Fibroblast of peridontal ligament (primary cell): Measurements from ENCODE around the gene SLC44A5.
"Not testable (repeated sequence)": the region's sequence is repeated elsewhere in the genome, so short reads cannot be mapped to it uniquely, and the experiment has no call there.

Experiments
- DNase-seq: peaks from one replicate; pipeline ENCODE4 v3.0.0-alpha.2; 2010; ENCODE audit errors: extremely low read depth

SLC44A5 gene

DNA sequence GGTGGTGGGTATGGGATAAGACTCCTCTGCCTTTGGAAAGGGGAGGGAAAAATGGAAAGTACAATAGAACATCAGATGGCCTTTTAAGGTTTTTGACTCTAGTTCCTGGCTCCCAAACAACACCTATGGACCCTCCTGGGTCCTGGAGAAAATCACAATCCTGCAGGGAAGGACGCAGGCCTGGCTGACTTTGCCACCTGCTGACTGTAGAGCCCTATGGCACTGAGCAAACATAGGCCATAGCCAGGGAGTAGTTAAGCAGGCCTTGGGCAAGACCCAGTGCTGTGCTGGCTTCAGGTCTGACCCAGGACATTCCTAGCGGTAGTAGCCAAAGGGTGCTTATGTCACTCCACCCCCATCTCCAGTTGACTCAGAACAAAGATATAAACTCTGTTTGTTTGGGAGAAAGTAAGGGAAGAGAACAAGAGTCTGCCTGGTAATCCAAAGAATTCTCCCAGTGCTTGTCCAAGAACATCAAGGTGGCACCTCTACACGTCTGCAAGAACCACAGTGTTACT, 149.0 kb downstream of the SLC44A5 start:
- DNase-seq, result no peak

DNA sequence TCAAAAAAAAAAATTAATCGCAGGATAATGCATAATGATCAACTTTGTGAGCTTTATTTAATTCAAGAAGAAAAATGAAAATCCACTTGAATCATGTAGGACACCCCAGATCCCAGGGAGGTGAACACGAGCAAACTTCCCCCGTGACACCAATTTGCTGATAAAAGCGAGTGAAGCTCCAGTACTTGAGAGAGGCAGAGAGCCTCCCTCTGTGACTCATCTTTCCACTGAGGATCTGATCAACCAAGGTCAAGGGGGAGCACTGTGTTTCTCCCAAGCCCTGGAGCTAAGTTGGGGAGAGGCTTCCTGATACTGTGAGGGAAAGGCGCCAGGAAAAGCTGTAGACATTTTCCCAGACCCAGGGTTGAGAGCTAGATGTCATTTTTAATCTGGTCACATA, 160.9 kb downstream of the SLC44A5 start:
- DNase-seq, result no peak

DNA sequence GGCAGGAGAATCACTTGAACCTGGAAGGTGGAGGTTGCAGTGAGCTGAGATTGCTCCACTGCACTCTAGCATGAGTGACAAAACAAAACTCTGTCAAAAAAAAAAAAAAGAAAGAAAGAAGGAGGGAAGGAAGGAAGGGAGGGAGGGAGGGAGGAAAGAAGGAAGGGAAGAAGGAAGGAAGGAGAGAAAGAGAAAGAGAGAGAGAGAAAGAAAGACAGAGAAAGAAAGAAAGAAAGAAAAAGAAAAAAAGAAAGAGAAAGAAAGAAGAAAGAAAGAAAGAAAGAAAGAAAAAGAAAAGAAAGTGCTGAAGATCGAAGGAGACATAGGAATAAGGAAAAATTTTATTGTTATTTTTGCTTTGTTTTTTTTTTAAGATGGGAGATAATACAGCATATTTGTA, 166.7 kb downstream of the SLC44A5 start:
- DNase-seq, result no peak

DNA sequence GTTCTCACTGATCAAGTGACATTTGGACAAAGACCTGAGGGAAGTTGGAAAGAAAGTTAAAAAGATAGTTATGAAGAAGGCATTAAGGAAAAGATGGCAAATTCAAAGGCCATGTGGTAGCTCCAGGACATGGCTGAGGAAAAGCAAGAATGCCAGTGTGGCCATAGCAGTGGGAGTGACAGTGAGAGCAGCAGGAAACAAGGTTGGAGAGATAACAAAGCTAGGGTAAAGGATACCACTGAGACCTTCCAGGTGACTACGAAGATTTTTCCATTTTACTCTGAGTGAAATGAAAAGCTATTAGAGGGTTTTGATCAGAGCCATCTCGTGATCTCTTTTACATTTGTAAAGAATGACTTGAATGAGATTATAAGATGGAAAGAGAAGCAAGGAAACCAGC, 170.6 kb downstream of the SLC44A5 start:
- no peak for DNase-seq

DNA sequence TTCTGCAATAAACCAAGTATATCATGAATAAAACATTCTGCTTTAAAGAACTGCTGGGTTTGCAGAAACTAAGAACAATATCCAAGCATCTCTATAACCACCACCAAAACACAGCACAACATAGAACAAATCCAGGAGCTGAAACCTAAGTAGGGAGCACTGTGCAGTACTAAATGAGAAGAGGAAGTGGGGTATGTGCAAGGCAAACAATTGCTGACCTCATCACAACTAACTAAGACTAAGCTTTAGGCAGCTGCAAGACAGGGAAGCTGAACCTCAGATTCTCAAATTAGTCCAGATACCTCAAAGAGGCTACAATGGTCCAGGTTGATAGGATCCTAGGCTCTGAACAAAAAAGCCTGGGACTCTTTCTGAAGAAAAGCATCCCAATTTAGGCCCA, 172.6 kb downstream of the SLC44A5 start:
- DNase-seq, result no peak

DNA sequence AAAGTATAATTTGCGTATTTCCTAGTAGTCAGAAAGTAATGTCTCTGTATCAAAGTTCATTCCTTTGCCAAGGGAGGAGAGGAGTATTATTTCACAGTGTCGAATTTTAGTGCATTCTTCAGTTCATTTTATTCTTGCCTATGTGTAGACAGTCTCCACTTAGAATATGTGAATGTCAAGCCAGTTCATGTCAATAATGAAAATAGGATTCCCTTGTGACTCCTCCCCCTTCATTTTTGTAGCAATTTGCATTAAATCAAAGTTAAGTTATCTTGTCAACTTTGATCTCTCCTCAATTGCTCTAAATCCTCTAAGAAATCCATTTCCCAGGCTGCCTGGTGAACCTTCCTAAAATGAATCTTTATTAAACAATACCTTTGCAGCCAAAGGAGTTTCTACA, 179.1 kb downstream of the SLC44A5 start:
- DNase-seq, result no peak

DNA sequence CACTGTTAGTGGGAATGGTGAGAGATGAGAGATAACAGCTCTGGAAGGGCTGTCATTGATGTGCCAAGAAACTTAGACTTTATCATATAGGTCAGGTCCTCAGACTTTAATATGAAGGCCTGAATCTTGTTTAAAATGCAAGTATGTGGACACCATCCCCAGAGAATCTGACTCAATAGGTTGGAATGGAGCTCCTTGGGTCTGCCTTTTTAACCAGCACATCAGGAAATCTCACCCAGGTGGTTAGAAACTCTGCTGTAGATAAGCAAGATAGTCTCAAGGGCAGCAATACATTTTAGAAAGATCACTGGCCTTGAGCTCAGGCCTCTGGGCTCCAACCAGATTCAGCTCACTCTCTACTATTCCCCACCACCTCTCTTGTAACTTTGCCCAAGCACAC, 180.4 kb downstream of the SLC44A5 start:
- peak; percentile 3 for DNase-seq

DNA sequence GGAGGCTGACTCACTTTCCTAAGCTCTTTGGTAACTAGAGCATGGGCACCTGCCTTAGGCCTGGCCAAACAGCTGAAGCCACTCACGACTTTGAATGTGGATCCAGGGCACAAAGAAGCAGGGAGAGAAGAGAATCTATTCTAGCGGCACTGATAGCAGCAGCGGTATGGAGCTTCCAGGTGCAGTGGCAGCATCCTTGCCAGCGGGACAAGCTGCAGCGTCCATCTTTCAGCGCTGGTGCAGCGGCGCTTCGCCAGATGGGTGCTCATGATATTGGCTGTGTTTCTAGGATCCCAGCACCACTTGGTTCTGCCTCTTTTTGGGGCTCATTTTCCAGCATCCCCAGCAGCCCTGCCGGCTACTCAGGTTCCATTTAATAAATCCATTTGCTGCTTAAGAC, 184.2 kb downstream of the SLC44A5 start:
- DNase-seq, result no peak

DNA sequence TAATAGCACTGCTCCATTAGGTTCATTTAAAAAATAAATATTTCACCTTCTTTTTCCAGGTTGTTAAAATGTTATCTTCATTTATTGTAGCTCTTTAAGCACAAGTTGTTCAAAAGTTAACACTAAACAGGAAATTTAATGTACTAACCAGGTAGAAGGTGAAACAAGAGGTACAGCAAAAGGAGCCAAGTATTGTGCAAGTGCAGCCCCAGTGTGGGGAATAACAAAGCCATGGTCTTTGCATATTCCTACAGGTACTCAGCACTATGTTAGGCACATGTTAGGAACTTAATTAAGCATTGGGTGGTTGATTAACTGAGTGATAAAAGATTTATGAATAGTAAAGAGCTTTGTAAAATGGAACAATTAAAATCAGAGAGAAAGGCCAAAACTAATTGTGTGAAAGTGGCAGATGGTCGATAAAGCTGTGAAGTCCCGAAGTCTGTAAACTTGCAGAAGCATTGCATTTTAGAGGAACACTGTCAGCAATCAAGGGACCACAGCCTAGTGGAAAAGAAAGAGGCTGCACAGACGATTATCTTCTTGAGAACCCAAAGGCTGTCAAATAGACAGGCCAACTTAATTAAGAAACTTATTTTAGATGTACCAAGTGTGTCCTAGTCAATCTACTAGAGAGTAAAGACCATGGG, 185.8 kb downstream of the SLC44A5 start:
- no peak for DNase-seq

DNA sequence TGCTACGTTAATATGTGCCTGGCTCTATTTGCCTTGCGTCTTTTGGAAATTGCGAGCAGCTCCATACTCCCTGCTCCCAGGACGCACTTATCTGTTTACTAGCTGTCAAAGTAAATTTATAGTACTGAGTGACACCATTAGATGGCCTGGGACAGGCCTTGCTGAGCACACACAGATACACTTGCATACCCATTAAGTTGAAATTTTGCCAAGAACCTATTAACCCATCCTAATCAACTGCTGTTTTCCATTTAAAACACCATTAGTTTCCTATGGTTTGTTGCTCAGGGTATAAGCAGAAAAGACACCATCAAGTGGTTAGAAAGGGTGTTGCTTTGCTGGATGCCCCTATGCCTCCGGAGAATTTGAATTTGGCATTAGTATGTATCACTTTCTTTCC, 187.3 kb downstream of the SLC44A5 start:
- no peak for DNase-seq

DNA sequence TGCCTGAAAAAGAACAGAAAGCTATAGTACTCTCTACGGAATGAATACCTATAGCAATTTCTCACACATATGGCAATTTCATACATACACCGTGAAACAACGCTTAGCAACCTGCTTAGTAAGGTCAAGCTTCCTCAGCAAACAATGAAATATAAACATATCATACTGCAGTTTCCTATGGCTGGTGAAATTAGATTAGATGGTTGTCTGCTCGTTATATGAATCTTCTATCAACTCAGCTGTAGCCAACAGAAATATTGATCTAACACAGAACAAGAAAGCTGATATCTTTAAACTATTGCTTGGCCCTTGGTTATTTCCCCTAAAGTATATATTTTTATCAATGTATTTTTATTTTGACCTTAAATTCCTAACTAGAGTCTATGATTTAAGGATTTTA, 187.8 kb downstream of the SLC44A5 start:
- no peak for DNase-seq

DNA sequence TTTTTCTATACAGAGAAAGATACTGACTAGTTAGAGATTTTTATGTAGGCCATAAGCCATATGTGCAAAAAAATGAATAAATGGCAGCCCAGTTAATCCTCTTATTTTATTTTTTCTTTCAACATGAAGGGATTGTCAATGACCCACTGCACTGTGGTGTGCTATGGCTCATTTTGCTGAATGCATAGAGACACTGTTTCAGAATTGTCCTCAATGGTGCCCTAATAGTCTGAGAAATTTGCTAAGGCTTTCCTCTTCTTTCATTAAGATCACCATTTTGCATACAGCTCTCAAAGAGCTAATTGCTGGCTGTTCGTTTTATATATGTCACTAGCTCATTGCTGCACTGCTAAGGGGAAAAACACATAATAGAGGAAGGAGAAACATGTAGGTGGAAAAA, 189.5 kb downstream of the SLC44A5 start:
- no peak for DNase-seq

DNA sequence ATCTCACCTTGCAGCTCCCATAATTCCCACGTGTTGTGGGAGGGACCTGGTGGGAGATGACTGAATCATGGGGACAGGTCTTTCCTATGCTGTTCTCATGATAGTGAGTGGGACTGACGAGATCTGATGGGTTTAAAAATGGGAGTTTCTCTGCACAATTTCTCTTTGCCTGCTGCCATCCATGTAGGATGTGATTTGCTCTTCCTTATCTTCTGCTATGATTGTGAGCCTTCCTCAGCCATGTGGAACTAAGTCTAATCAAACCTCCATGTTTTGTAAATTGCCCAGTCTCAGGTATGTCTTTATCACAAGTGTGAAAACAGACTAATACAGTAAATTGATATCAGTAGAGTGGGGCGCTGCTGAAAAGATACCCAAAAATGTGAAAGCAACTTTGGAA, 195.7 kb downstream of the SLC44A5 start:
- DNase-seq, result no peak

DNA sequence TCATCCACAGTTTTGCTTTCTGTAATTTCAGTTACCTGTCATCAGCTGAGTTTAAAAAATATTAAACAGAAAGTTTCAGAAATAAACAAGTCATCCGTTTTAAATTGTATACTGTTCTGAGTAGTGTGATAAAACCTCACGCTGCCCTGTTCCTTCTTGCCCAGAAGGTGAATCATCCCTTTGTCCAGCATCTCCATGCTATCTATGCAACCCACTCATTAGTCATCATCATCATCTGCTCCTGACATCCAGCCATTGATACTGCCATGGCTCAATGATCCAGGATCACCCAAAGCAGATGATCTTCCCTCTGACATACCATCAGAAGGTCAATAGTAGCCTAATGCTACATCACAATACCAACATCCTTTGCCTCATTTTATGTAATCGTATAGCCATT, 198.3 kb downstream of the SLC44A5 start:
- no peak for DNase-seq

DNA sequence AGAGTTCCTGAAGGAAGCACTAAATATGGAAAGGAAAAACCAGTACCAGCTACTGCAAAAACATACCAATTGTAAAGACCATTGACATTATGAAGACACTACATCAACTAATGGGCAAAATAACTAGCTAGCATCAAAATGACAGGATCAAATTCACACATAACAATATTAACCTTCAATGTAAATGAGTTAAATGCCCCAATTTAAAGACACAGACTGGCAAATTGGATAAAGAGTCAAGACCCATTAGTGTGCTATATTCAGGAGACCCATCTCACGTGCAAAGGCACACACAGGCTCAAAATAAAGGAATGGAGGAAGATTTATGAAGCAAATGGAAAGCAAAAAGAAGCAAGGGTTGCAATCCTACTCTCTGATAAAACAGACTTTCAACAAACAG, 206.2 kb downstream of the SLC44A5 start:
- DNase-seq, result not testable (repeated sequence)

DNA sequence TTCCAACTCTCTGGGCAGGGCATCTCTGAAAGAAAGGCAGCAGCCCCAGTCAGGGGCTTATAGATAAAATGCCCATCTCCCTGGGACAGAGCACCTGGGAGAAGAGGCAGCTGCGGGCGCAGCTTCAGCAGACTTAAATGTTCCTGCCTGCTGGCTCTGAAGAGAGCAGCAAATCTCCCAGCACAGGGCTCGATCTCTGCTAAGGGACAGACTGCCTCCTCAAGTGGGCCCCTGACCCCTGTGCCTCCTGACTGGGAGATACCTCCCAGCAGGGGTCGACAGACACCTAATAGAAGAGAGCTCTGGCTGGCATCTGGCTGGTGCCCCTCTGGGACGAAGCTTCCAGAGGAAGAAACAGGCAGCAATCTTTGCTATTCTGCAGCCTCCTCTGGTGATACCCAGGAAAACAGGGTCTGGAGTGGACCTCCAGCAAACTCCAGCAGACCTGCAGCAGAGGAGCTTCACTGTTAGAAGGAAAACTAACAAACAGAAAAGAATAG, 207.7 kb downstream of the SLC44A5 start:
- not testable (repeated sequence) for DNase-seq

DNA sequence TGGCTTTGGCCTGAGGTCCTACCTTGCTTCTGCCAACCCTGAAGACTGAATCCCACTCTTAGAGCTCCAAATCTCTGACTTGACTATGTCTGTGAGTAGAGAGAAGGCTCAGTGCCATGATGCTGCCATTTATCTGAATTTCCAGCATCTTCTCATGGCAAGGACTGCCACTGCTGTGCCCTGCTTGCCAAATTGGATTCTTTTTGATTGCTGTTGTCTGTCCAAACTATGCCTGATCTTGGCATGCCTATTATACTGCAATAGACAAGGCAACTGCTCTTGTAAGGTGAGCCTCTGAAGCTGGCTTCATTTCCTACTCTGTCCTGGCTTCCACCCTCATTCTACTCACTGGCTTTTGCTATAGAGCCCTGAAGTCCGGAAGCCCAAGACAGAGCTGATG, 210.2 kb downstream of the SLC44A5 start:
- no peak for DNase-seq

DNA sequence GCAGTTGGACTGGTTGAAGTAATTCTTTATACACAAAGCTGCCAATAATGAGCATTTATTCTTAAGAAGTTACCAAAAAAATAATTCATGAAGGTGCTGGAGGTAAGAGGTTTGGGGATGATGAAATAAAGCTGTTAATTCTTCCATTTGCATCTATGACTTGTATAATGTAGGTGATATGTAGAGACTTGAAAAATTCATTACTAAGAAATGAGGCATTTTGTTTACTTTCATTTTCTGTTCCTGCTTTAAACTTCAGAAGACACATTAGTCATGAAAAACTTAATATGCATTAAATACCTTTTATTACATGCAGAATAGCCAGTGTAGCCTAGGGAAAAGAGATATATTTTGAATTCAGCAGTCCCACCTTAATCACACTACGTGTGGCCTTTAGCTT, 214.2 kb downstream of the SLC44A5 start:
- DNase-seq, result no peak

DNA sequence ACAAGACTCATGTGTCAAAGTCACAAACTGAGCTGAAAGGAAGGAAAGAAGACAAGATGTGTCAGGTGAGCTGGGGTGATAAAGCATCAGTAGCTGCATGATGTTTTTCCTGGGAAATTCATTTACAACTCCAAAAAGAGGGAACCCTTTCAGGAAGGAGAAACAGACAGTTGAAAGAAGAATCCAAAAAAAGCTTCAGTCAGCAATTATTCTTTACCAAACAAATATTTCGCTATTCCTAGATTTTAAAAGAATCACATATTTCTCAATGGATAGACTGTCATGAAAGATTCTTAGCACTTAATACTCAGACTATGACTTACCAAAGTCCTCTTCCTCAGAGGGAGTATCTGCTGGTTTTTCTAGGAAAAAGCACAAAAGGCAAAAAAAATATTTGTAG, 214.7 kb downstream of the SLC44A5 start:
- no peak for DNase-seq

DNA sequence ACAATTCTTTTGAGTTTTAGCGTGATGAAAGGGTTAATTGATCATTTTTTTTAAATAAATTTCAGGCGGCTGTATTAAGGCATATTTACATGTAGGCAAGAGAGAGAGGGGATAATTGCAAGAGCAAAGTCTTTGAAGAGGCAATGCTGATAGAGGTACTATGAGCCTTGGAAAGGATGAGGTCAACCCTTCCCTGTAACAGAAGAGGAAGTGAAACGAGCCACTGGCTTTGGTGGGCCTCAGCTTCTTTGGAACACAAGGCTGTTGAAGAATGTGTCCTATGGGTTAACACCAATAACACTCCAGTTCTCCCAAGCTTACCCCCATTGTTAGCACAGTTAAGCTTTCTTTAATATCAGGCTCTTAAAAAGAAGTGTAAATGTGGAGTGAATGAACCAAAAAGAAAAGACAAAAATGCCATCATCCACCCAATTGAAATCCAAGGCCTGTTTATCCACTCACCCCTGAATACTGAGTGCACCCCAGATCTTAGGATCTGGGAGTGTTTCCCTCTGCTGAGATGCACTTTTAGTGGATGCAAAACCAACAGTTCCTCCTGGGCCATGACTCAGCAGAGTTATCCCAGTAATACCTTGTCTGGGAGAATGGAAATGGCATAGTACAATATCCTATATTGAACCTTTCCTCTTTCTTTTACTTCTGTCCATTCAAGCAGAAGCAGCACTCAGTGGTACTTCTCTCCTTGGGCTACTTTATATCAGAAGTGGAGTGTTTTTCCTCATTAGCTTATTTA, 216.4 kb downstream of the SLC44A5 start:
- no peak for DNase-seq

DNA sequence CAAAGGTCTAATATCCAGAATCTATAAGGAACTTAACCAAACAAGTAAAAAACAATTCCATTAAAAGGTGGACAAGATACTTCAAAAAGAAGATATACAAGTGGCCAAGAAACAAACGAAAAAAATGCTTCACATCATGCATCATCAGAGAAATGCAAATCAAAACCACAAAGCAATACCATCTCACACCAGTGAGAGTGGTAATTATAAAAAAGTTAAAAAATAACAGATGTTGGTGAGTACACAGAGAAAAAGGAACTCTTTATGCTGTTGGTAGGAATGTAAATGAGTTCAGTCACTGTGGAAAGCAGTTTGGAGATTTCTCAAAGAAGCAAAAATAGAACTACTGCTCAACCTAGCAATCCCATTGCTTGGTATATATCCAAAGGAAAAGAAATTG, 218.6 kb downstream of the SLC44A5 start:
- no peak for DNase-seq

DNA sequence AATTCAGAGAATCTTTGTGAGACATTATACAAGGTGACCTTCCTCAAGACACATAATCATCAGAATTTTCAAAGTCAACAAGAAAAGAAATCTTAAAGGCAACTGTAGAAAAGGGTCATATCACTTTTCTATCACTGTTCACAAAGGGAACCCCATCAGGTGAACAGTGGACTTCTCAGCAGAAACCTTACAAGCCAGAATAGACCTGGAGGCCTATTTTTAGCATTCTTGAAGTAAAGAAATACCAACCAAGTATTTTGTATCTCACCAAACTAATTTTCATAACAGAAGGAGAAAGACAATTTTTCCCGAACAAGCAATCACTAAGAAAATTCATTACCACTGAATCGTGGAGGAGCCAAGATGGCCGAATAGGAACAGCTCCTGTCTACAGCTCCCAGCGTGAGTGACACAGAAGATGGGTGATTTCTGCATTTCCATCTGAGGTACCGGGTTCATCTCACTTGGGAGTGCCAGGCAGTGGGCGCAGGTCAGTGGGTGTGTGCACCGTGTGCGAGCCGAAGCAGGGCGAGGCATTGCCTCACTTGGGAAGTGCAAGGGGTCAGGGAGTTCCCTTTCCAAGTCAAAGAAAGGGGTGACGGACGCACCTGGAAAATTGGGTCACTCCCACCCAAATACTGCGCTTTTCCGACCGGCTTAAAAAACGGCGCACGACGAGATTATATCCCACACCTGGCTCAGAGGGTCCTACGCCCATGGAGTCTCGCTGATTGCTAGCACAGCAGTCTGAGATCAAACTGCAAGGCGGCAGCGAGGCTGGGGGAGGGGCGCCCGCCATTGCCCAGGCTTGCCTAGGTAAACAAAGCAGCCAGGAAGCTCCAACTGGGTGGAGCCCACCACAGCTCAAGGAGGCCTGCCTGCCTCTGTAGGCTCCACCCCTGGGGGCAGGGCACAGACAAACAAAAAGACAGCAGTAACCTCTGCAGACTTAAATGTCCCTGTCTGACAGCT, 235.2 kb downstream of the SLC44A5 start:
- DNase-seq, result not testable (repeated sequence)
